H9 (cell line): Measurements from ENCODE around the gene PARP8. TPM values are rescaled to one million over a fixed set of nuclear protein-coding genes. Genes with fewer than 3 reads are reported as not detected.

Experiments used
- DNase-seq: peaks from one replicate; pipeline ENCODE4 v3.0.0-alpha.2; 2017
- H2AFZ ChIP-seq: one replicate; pipeline ENCODE4 v1.6.1; 2013; ENCODE audit warnings: mild to moderate bottlenecking, low read length, control low read depth, moderate library complexity
- H2AK5ac ChIP-seq: 2 replicates; pipeline ENCODE4 v1.6.1; 2013; ENCODE audit warnings: low read length, control low read depth, mixed read lengths; ENCODE audit not compliant: insufficient read length
- H2BK120ac ChIP-seq: one replicate; pipeline ENCODE4 v1.6.1; 2013; ENCODE audit warnings: low read depth, mild to moderate bottlenecking, low read length, control low read depth, inconsistent platforms; ENCODE audit not compliant: poor library complexity, severe bottlenecking
- H2BK12ac ChIP-seq: 2 replicates; pipeline ENCODE4 v1.6.1; 2013; ENCODE audit warnings: low read length, control low read depth, mixed read lengths, low read depth; ENCODE audit not compliant: insufficient read length
- H2BK15ac ChIP-seq: 2 replicates; pipeline ENCODE4 v1.6.1; 2013; ENCODE audit warnings: low read depth, low read length, control low read depth
- H2BK20ac ChIP-seq: one replicate; pipeline ENCODE4 v1.6.1; 2013; ENCODE audit warnings: low read depth, mild to moderate bottlenecking, low read length, control low read depth, inconsistent platforms; ENCODE audit not compliant: poor library complexity, severe bottlenecking
- H2BK5ac ChIP-seq: 2 replicates; pipeline ENCODE4 v1.6.1; 2013; ENCODE audit warnings: low read length, control low read depth, mixed read lengths; ENCODE audit not compliant: insufficient read length
- H3K14ac ChIP-seq: 2 replicates; pipeline ENCODE4 v1.6.1; 2013; ENCODE audit warnings: low read length, control low read depth; ENCODE audit not compliant: insufficient read depth
- H3K18ac ChIP-seq: 2 replicates; pipeline ENCODE4 v1.6.1; 2013; ENCODE audit warnings: low read depth, mild to moderate bottlenecking, mixed read lengths, low read length, control low read depth; ENCODE audit not compliant: insufficient read length
- H3K23ac ChIP-seq: 2 replicates; pipeline ENCODE4 v1.6.1; 2013; ENCODE audit warnings: low read length, control low read depth, mixed read lengths, low read depth; ENCODE audit not compliant: insufficient read length
- H3K23me2 ChIP-seq: 2 replicates; pipeline ENCODE4 v1.6.1; 2013; ENCODE audit warnings: low read depth, mild to moderate bottlenecking, mixed read lengths, low read length, control low read depth; ENCODE audit not compliant: insufficient read length, poor library complexity, severe bottlenecking
- H3K27ac ChIP-seq: 2 replicates; pipeline ENCODE4 v1.5.1; 2013; ENCODE audit warnings: low read length, control low read depth, mixed read lengths, low read depth; ENCODE audit not compliant: insufficient read length
- H3K27me3 ChIP-seq: 2 replicates; pipeline ENCODE4 v1.6.1; 2013; ENCODE audit warnings: low read length, control low read depth, inconsistent platforms; ENCODE audit not compliant: insufficient read depth
- H3K4ac ChIP-seq: 2 replicates; pipeline ENCODE4 v1.6.1; 2013; ENCODE audit warnings: low read depth, mild to moderate bottlenecking, control low read depth, inconsistent platforms, low read length, moderate library complexity
- H3K4me1 ChIP-seq: 2 replicates; pipeline ENCODE4 v1.6.1; 2013; ENCODE audit warnings: low read length, control low read depth, inconsistent platforms; ENCODE audit not compliant: insufficient read depth
- H3K4me2 ChIP-seq: 2 replicates; pipeline ENCODE4 v1.6.1; 2013; ENCODE audit warnings: low read length, control low read depth, mixed read lengths; ENCODE audit not compliant: insufficient read length, insufficient read depth
- H3K56ac ChIP-seq: 2 replicates; pipeline ENCODE4 v1.6.1; 2013; ENCODE audit warnings: low read depth, mild to moderate bottlenecking, mixed read lengths, low read length, control low read depth; ENCODE audit not compliant: insufficient read length
- H3K79me1 ChIP-seq: 2 replicates; pipeline ENCODE4 v1.6.1; 2013; ENCODE audit warnings: low read depth, mild to moderate bottlenecking, moderate library complexity, low read length, control low read depth, inconsistent platforms; ENCODE audit not compliant: insufficient read depth, poor library complexity, severe bottlenecking
- H3K79me2 ChIP-seq: 2 replicates; pipeline ENCODE4 v1.6.1; 2013; ENCODE audit warnings: low read length, control low read depth, inconsistent platforms; ENCODE audit not compliant: insufficient read depth
- H3K9ac ChIP-seq: 2 replicates; pipeline ENCODE4 v1.6.1; 2013; ENCODE audit warnings: low read length, control low read depth, mixed read lengths; ENCODE audit not compliant: insufficient read length; ENCODE audit errors: extremely low read depth
- H3K9me3 ChIP-seq: one replicate; pipeline ENCODE4 v1.6.1; 2013; ENCODE audit warnings: low read depth, low read length, inconsistent platforms; ENCODE audit not compliant: control insufficient read depth
- H3T11ph ChIP-seq: one replicate; pipeline ENCODE4 v1.6.1; 2013; ENCODE audit warnings: mild to moderate bottlenecking, low read length, control low read depth, inconsistent platforms
- H4K20me1 ChIP-seq: one replicate; pipeline ENCODE4 v1.6.1; 2013; ENCODE audit not compliant: control insufficient read depth, insufficient read length, insufficient read depth
- H4K5ac ChIP-seq: 2 replicates; pipeline ENCODE4 v1.6.1; 2013; ENCODE audit warnings: low read depth, mild to moderate bottlenecking, mixed read lengths, low read length, control low read depth; ENCODE audit not compliant: insufficient read length
- H4K8ac ChIP-seq: replicated peaks from 2 replicates; pipeline ENCODE4 v1.6.1; 2013; ENCODE audit warnings: low read length, control low read depth, mixed read lengths, low read depth; ENCODE audit not compliant: insufficient read length
- H4K91ac ChIP-seq: 2 replicates; pipeline ENCODE4 v1.6.1; 2013; ENCODE audit warnings: low read depth, mild to moderate bottlenecking, moderate library complexity, mixed read lengths, low read length, control low read depth; ENCODE audit not compliant: insufficient read length
- H3K27ac Mint-ChIP-seq, 3 experiments: 2 replicates in 2 of 3; 3 replicates in 1 of 3; pipeline ENCODE4 v1.8.0; 2020 to 2021; ENCODE audit warnings: mixed read lengths in 3 of 3, mild to moderate bottlenecking in 1 of 3, moderate library complexity in 1 of 3
- H3K27me3 Mint-ChIP-seq: 2 replicates; pipeline ENCODE4 v1.8.0; 2021; ENCODE audit warnings: low read depth, mild to moderate bottlenecking, moderate library complexity, mixed read lengths
- H3K36me3 Mint-ChIP-seq, 3 experiments: 2 replicates in 2 of 3; 3 replicates in 1 of 3; pipeline ENCODE4 v1.8.0; 2020 to 2021; ENCODE audit warnings: low read depth in 3 of 3, mixed read lengths in 3 of 3; ENCODE audit not compliant: insufficient read depth in 1 of 3
- H3K4me1 Mint-ChIP-seq, 2 experiments: 2 replicates each; pipeline ENCODE4 v1.8.0; 2020; ENCODE audit warnings: mixed read lengths in 2 of 2
- H3K4me3 Mint-ChIP-seq, 2 experiments: 2 replicates in 1 of 2; 3 replicates in 1 of 2; pipeline ENCODE4 v1.8.0; 2020 to 2021; ENCODE audit warnings: mild to moderate bottlenecking in 2 of 2, mixed read lengths in 2 of 2, moderate library complexity in 1 of 2
- H3K9me3 Mint-ChIP-seq, 2 experiments: 2 replicates in 1 of 2; 3 replicates in 1 of 2; pipeline ENCODE4 v1.8.0; 2020; ENCODE audit warnings: mild to moderate bottlenecking in 2 of 2, mixed read lengths in 2 of 2, moderate library complexity in 1 of 2
- whole genome bisulfite sequencing: extraction: QIAGEN DNeasy Blood & Tissue Kit; methylation state at CpG from one replicate; pipeline ENCODE4 v1.1.7; 2013; ENCODE audit warnings: missing lambda C conversion rate, low lambda C conversion rate, mixed read lengths; ENCODE audit not compliant: insufficient read length; ENCODE audit errors: extremely low coverage; 5-methylcytosine and 5-hydroxymethylcytosine counted together
- total RNA-seq: library from RNA; stranded (reverse); gene quantifications from 2 replicates; pipeline ENCODE4 v1.2.1, GENCODE V29; 2021
- TF ChIP-seq, protein P1 (sequence below): fragments of 200-600 bp; sonication (generic); conservative IDR thresholded peaks from 3 replicates; pipeline ENCODE4 v1.8.0; 2021; ENCODE audit warnings: antibody characterized with exemption, mild to moderate bottlenecking

PARP8 gene
- total RNA-seq, 1 experiment from 2014 or later, result 34.0 TPM

GRCh38 chr5:50699737-50700136 is 33.3 kb downstream of the PARP8 start:
- H2BK20ac ChIP-seq, result no peak overlapping the region
- no peak overlapping the region for H3K18ac ChIP-seq
- H3K4ac ChIP-seq, result no peak overlapping the region
- TF ChIP-seq, protein P1, sequence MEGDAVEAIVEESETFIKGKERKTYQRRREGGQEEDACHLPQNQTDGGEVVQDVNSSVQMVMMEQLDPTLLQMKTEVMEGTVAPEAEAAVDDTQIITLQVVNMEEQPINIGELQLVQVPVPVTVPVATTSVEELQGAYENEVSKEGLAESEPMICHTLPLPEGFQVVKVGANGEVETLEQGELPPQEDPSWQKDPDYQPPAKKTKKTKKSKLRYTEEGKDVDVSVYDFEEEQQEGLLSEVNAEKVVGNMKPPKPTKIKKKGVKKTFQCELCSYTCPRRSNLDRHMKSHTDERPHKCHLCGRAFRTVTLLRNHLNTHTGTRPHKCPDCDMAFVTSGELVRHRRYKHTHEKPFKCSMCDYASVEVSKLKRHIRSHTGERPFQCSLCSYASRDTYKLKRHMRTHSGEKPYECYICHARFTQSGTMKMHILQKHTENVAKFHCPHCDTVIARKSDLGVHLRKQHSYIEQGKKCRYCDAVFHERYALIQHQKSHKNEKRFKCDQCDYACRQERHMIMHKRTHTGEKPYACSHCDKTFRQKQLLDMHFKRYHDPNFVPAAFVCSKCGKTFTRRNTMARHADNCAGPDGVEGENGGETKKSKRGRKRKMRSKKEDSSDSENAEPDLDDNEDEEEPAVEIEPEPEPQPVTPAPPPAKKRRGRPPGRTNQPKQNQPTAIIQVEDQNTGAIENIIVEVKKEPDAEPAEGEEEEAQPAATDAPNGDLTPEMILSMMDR, result no peak
- no peaks in the 10 kb centered on the region for H3K23me2 ChIP-seq
- no peak overlapping the region for H3K23ac ChIP-seq
- Mint-ChIP-seq H3K4me3 (no peak overlapping the region), H3K4me1 (peaks cover 27 to 29% of the 10 kb centered on the region in 2 experiments), H3K27me3 (no peaks in the 10 kb centered on the region), H3K9me3 (no peaks in the 10 kb centered on the region), H3K36me3 (no peaks in the 10 kb centered on the region), H3K27ac (no peak overlapping the region)
- no peak overlapping the region for H4K91ac ChIP-seq
- no peaks in the 10 kb centered on the region for H4K20me1 ChIP-seq
- no peaks in the 10 kb centered on the region for H3K27me3 ChIP-seq
- H3K9me3 ChIP-seq, result no peaks in the 10 kb centered on the region
- no peak overlapping the region for H3K56ac ChIP-seq
- peaks cover 11% of the 10 kb centered on the region; the same call in 1 of the 2 replicates for H3K79me2 ChIP-seq
- no peak overlapping the region for H4K5ac ChIP-seq
- H3K14ac ChIP-seq, result no peak overlapping the region
- no peak overlapping the region for H4K8ac ChIP-seq
- H3K79me1 ChIP-seq, result no peaks in the 10 kb centered on the region
- H2AK5ac ChIP-seq, result no peak overlapping the region
- H2BK12ac ChIP-seq, result no peak overlapping the region
- peaks cover 4% of the 10 kb centered on the region; the same call in 1 of the 2 replicates for H3K4me1 ChIP-seq
- H2BK15ac ChIP-seq, result no peak overlapping the region
- no peak for DNase-seq
- no CpG with 5 or more reads among the region's 2 CpGs for WGBS
- no peak overlapping the region for H2BK120ac ChIP-seq
- no peak overlapping the region for H3T11ph ChIP-seq
- no peak overlapping the region for H3K27ac ChIP-seq
- H2BK5ac ChIP-seq, result no peak overlapping the region
- H2AFZ ChIP-seq, result no peak overlapping the region
- no peak overlapping the region for H3K4me2 ChIP-seq
- H3K9ac ChIP-seq, result no peak overlapping the region
